Osteocyte (in vitro differentiated cells): ENCODE measurements around the gene KCNN1. TPM values are rescaled to one million over a fixed set of nuclear protein-coding genes. Genes with fewer than 3 reads are reported as not detected.
A peak's percentile ranks its signal among the peaks of the same experiment; 100 is the strongest.

Source experiments
- DNase-seq: peaks from one replicate; pipeline ENCODE4 v3.0.0; 2021; ENCODE audit warnings: mixed read lengths; ENCODE audit not compliant: unreplicated experiment; ENCODE audit errors: extremely low spot score
- H3K27ac Mint-ChIP-seq: one replicate; pipeline ENCODE4 v1.8.0; 2021; ENCODE audit warnings: mild to moderate bottlenecking, mixed read lengths; ENCODE audit not compliant: unreplicated experiment
- H3K27me3 Mint-ChIP-seq: one replicate; pipeline ENCODE4 v1.8.0; 2021; ENCODE audit warnings: mixed read lengths; ENCODE audit not compliant: unreplicated experiment
- H3K36me3 Mint-ChIP-seq: one replicate; pipeline ENCODE4 v1.8.0; 2021; ENCODE audit warnings: mixed read lengths; ENCODE audit not compliant: unreplicated experiment
- H3K4me1 Mint-ChIP-seq: one replicate; pipeline ENCODE4 v1.8.0; 2021; ENCODE audit warnings: mixed read lengths; ENCODE audit not compliant: unreplicated experiment
- H3K4me3 Mint-ChIP-seq: one replicate; pipeline ENCODE4 v1.8.0; 2021; ENCODE audit warnings: mild to moderate bottlenecking, moderate library complexity, mixed read lengths; ENCODE audit not compliant: unreplicated experiment
- H3K9me3 Mint-ChIP-seq: one replicate; pipeline ENCODE4 v1.8.0; 2021; ENCODE audit warnings: mixed read lengths; ENCODE audit not compliant: unreplicated experiment
- CTCF ChIP-seq: fragments of 200-600 bp; sonication (generic); IDR thresholded peaks from 2 replicates; pipeline ENCODE4 v1.5.0; 2021; ENCODE audit warnings: antibody characterized with exemption, mild to moderate bottlenecking, moderate library complexity
- total RNA-seq: library from RNA; stranded (reverse); gene quantifications from 2 replicates; pipeline ENCODE4 v1.2.1, GENCODE V29; 2021

Gene KCNN1
- total RNA-seq, 1 donor from 2014 or later, result not detected

DNA sequence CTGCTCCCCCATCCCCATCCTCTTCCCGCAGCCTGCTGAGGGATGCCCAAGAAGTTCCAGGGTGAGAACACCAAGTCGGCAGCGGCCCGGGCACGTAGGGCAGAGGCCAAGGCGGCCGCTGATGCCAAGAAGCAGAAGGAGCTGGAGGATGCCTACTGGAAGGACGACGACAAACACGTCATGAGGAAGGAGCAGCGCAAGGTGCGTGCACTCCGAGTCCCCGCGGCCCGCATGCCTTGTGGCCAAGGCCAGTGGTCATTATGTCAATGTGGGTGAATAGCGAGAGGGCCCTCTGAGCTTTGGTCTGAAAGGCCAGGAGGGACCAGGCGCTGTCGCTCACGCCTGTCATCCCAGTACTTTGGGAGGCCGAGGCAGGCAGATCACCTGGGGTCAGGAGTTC lies 30.5 kb upstream of the KCNN1 start:
- Mint-ChIP-seq H3K4me3 (no peak overlapping the region), H3K9me3 (no peaks in the 10 kb centered on the region), H3K27me3 (no peaks in the 10 kb centered on the region), H3K36me3 (no peaks in the 10 kb centered on the region), H3K4me1 (peaks cover 19% of the 10 kb centered on the region), H3K27ac (no peak overlapping the region)
- peak; percentile 83 for DNase-seq
- no peak for TF ChIP-seq CTCF

- H3K27me3 Mint-ChIP-seq, result no peaks in the 10 kb centered on the region
- peaks cover 13% of the 10 kb centered on the region for H3K4me1 Mint-ChIP-seq
- no peaks in the 10 kb centered on the region for H3K36me3 Mint-ChIP-seq
- no peak overlapping the region for H3K4me3 Mint-ChIP-seq
- H3K9me3 Mint-ChIP-seq, result no peaks in the 10 kb centered on the region
- DNase-seq, result no peak
- no peak overlapping the region for H3K27ac Mint-ChIP-seq
- TF ChIP-seq CTCF, result no peak
Observed at GRCh38 chr19:17937371-17937900, 29.5 kb upstream of the KCNN1 start.

GRCh38 chr19:17938092-17938845 lies 28.6 kb upstream of the KCNN1 start:
- H3K4me3 Mint-ChIP-seq, result no peak overlapping the region
- H3K27ac Mint-ChIP-seq, result no peak overlapping the region
- H3K27me3 Mint-ChIP-seq, result no peaks in the 10 kb centered on the region
- no peaks in the 10 kb centered on the region for H3K9me3 Mint-ChIP-seq
- peaks cover 10% of the 10 kb centered on the region for H3K4me1 Mint-ChIP-seq
- no peaks in the 10 kb centered on the region for H3K36me3 Mint-ChIP-seq
- peak; percentile 95 for TF ChIP-seq CTCF
- DNase-seq, result peak; percentile 89

GRCh38 chr19:17942181-17942580 lies 24.7 kb upstream of the KCNN1 start:
- peaks cover 5% of the 10 kb centered on the region for H3K4me1 Mint-ChIP-seq
- H3K9me3 Mint-ChIP-seq, result no peaks in the 10 kb centered on the region

More at GRCh38 chr19:17942181-17942580, 24.7 kb upstream of the KCNN1 start:
- Mint-ChIP-seq H3K36me3 (no peaks in the 10 kb centered on the region), H3K27ac (no peak overlapping the region), H3K27me3 (no peaks in the 10 kb centered on the region), H3K4me3 (no peak overlapping the region)
- no peak for TF ChIP-seq CTCF
- no peak for DNase-seq
